HepG2 (cell line): ENCODE results near the gene PTCD2.

Experiments
- CTCF ChIP-seq: sonication (generic); formaldehyde crosslinking; IDR thresholded peaks from 2 replicates; pipeline ENCODE4 v1.5.0; 2020; ENCODE audit warnings: mild to moderate bottlenecking, missing genetic modification reagents, moderate library complexity
- EZH2 ChIP-seq: conservative IDR thresholded peaks from 2 replicates; pipeline ENCODE4 v1.6.1; 2012; ENCODE audit warnings: mild to moderate bottlenecking, low read depth, low read length, moderate library complexity
- PRDM4 ChIP-seq: sonication (generic); formaldehyde crosslinking; IDR thresholded peaks from 2 replicates; pipeline ENCODE4 v1.9.0; 2021; ENCODE audit warnings: missing genetic modification reagents, borderline replicate concordance
- ZNF687 ChIP-seq: sonication (generic); formaldehyde crosslinking; IDR thresholded peaks from 2 replicates; pipeline ENCODE4 v1.5.1; 2020; ENCODE audit warnings: mild to moderate bottlenecking, missing genetic modification reagents, moderate library complexity

GRCh38 chr5:72314571-72315172 lies 5.5 kb upstream of the PTCD2 start:
- TF ChIP-seq PRDM4 (CRISPR knock-in tag) = no peak
- TF ChIP-seq ZNF687 = no peak
- TF ChIP-seq EZH2 = no peak
- TF ChIP-seq CTCF (CRISPR knock-in tag) = no peak
